ENCODE measurements around the gene LMBRD1. TPM values are rescaled to one million over a fixed set of nuclear protein-coding genes. Genes with fewer than 3 reads are reported as not detected.
"Not testable (repeated sequence)": the region's sequence is repeated elsewhere in the genome, so short reads cannot be mapped to it uniquely, and the experiment has no call there.

The LMBRD1 gene
- total RNA-seq, 1 experiment from 2014 or later, result 17.0 TPM

GRCh38 chr6:69789578-69789977, 7.2 kb downstream of the LMBRD1 start:
- H3K79me2 ChIP-seq (ENCODE audit: insufficient read depth, low read length), result peaks cover 2% of the 10 kb centered on the region; the same call in 1 of the 2 replicates
- H3K23me2 ChIP-seq (ENCODE audit: insufficient read length, low read depth, low read length, poor library complexity, severe bottlenecking), result no peaks in the 10 kb centered on the region
- H4K8ac ChIP-seq (replicated peaks; ENCODE audit: insufficient read length, low read depth, low read length), result no peak overlapping the region
- no peak overlapping the region for H3K4ac ChIP-seq (ENCODE audit: low read depth, low read length)
- peaks cover 15 to 16% of the 10 kb centered on the region in 2 experiments for H3K4me1 Mint-ChIP-seq
- TF ChIP-seq, protein P1, sequence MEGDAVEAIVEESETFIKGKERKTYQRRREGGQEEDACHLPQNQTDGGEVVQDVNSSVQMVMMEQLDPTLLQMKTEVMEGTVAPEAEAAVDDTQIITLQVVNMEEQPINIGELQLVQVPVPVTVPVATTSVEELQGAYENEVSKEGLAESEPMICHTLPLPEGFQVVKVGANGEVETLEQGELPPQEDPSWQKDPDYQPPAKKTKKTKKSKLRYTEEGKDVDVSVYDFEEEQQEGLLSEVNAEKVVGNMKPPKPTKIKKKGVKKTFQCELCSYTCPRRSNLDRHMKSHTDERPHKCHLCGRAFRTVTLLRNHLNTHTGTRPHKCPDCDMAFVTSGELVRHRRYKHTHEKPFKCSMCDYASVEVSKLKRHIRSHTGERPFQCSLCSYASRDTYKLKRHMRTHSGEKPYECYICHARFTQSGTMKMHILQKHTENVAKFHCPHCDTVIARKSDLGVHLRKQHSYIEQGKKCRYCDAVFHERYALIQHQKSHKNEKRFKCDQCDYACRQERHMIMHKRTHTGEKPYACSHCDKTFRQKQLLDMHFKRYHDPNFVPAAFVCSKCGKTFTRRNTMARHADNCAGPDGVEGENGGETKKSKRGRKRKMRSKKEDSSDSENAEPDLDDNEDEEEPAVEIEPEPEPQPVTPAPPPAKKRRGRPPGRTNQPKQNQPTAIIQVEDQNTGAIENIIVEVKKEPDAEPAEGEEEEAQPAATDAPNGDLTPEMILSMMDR (conservative IDR thresholded peaks at IDR 0.05), result no peak
- no peaks in the 10 kb centered on the region for H3K27me3 ChIP-seq (ENCODE audit: insufficient read depth, low read length)
- H3K27ac Mint-ChIP-seq, result no peak overlapping the region
- no peak overlapping the region for H2BK12ac ChIP-seq (ENCODE audit: insufficient read length, low read depth, low read length)
- H2BK20ac ChIP-seq (ENCODE audit: low read depth, low read length, poor library complexity, severe bottlenecking), result no peak overlapping the region
- H3K56ac ChIP-seq (ENCODE audit: insufficient read length, low read depth, low read length), result no peak overlapping the region
- no peak overlapping the region for H2AK5ac ChIP-seq (ENCODE audit: insufficient read length, low read length)
- no peak overlapping the region for H3T11ph ChIP-seq (ENCODE audit: low read length)
- H3K79me1 ChIP-seq (ENCODE audit: insufficient read depth, low read depth, low read length, poor library complexity, severe bottlenecking), result peaks cover 3% of the 10 kb centered on the region
- H2AFZ ChIP-seq (ENCODE audit: low read length), result no peak overlapping the region
- H3K27me3 Mint-ChIP-seq (ENCODE audit: low read depth), result no peaks in the 10 kb centered on the region
- no peak overlapping the region for H3K4me3 Mint-ChIP-seq
- H2BK5ac ChIP-seq (ENCODE audit: insufficient read length, low read length), result no peak overlapping the region
- H3K9me3 ChIP-seq (ENCODE audit: control insufficient read depth, low read depth, low read length), result no peaks in the 10 kb centered on the region
- H2BK120ac ChIP-seq (ENCODE audit: low read depth, low read length, poor library complexity, severe bottlenecking), result no peak overlapping the region
- DNase-seq, result no peak
- H3K9ac ChIP-seq (ENCODE audit: extremely low read depth, insufficient read length, low read length), result no peak overlapping the region
- H3K27ac ChIP-seq (ENCODE audit: insufficient read length, low read depth, low read length), result no peak overlapping the region
- no peak overlapping the region for H2BK15ac ChIP-seq (ENCODE audit: low read depth, low read length)
- H3K9me3 Mint-ChIP-seq, result no peaks in the 10 kb centered on the region
- H4K5ac ChIP-seq (ENCODE audit: insufficient read length, low read depth, low read length), result no peak overlapping the region
- peaks cover 0 to 9% (median 6%) of the 10 kb centered on the region in 3 experiments; a peak in 4 of 7 replicates for H3K36me3 Mint-ChIP-seq (ENCODE audit: insufficient read depth in 1 of 3, low read depth in 3 of 3)
- no peak overlapping the region for H4K91ac ChIP-seq (ENCODE audit: insufficient read length, low read depth, low read length)
- H4K20me1 ChIP-seq (ENCODE audit: control insufficient read depth, insufficient read depth, insufficient read length), result no peaks in the 10 kb centered on the region
- no peak overlapping the region for H3K4me2 ChIP-seq (ENCODE audit: insufficient read depth, insufficient read length, low read length)
- H3K4me1 ChIP-seq (ENCODE audit: insufficient read depth, low read length), result peaks cover 4% of the 10 kb centered on the region; the same call in 1 of the 2 replicates
- WGBS (ENCODE audit: extremely low coverage, insufficient read length, low lambda C conversion rate), result no CpG with 5 or more reads among the region's 1 CpG
- no peak overlapping the region for H3K18ac ChIP-seq (ENCODE audit: insufficient read length, low read depth, low read length)
- no peak overlapping the region for H3K23ac ChIP-seq (ENCODE audit: insufficient read length, low read depth, low read length)
- no peak overlapping the region for H3K14ac ChIP-seq (ENCODE audit: insufficient read depth, low read length)

- H3K9me3 Mint-ChIP-seq; H3K23me2 ChIP-seq (ENCODE audit: insufficient read length, low read depth, low read length, poor library complexity, severe bottlenecking); H4K5ac ChIP-seq (ENCODE audit: insufficient read length, low read depth, low read length); H3K27me3 ChIP-seq (ENCODE audit: insufficient read depth, low read length); H4K91ac ChIP-seq (ENCODE audit: insufficient read length, low read depth, low read length); H2BK20ac ChIP-seq (ENCODE audit: low read depth, low read length, poor library complexity, severe bottlenecking); H3T11ph ChIP-seq (ENCODE audit: low read length); H3K23ac ChIP-seq (ENCODE audit: insufficient read length, low read depth, low read length); H4K20me1 ChIP-seq (ENCODE audit: control insufficient read depth, insufficient read depth, insufficient read length); H3K9me3 ChIP-seq (ENCODE audit: control insufficient read depth, low read depth, low read length); H3K14ac ChIP-seq (ENCODE audit: insufficient read depth, low read length); H3K4me3 Mint-ChIP-seq; H3K79me2 ChIP-seq (ENCODE audit: insufficient read depth, low read length); H3K56ac ChIP-seq (ENCODE audit: insufficient read length, low read depth, low read length); H3K27me3 Mint-ChIP-seq (ENCODE audit: low read depth); H3K27ac ChIP-seq (ENCODE audit: insufficient read length, low read depth, low read length); H3K4ac ChIP-seq (ENCODE audit: low read depth, low read length); H2BK15ac ChIP-seq (ENCODE audit: low read depth, low read length); H3K9ac ChIP-seq (ENCODE audit: extremely low read depth, insufficient read length, low read length); H3K4me2 ChIP-seq (ENCODE audit: insufficient read depth, insufficient read length, low read length); H4K8ac ChIP-seq (replicated peaks; ENCODE audit: insufficient read length, low read depth, low read length); H2BK5ac ChIP-seq (ENCODE audit: insufficient read length, low read length); H2AFZ ChIP-seq (ENCODE audit: low read length); H3K36me3 Mint-ChIP-seq (ENCODE audit: insufficient read depth in 1 of 3, low read depth in 3 of 3); H3K4me1 ChIP-seq (ENCODE audit: insufficient read depth, low read length); H2BK12ac ChIP-seq (ENCODE audit: insufficient read length, low read depth, low read length); H2BK120ac ChIP-seq (ENCODE audit: low read depth, low read length, poor library complexity, severe bottlenecking); DNase-seq; H3K27ac Mint-ChIP-seq; H3K18ac ChIP-seq (ENCODE audit: insufficient read length, low read depth, low read length); H3K79me1 ChIP-seq (ENCODE audit: insufficient read depth, low read depth, low read length, poor library complexity, severe bottlenecking); H2AK5ac ChIP-seq (ENCODE audit: insufficient read length, low read length): not testable (repeated sequence)
- peaks cover 13 to 15% of the 10 kb centered on the region in 2 experiments for H3K4me1 Mint-ChIP-seq
- WGBS (ENCODE audit: extremely low coverage, insufficient read length, low lambda C conversion rate), result no CpG with 5 or more reads among the region's 5 CpGs
These were observed 9.4 kb downstream of the LMBRD1 start for GRCh38 chr6:69787436-69787835.

Data from H9 (cell line).